Tibial nerve (tissue), 4 donors: Measurements from ENCODE around the gene TNS3. TPM values are rescaled to one million over a fixed set of nuclear protein-coding genes. Genes with fewer than 3 reads are reported as not detected.

ENCODE experiments used
- DNase-seq, 2 donors: peaks; one replicate each; pipeline ENCODE4 v3.0.0-alpha.2; 2019; ENCODE audit warnings: low spot score in 2 of 2
- H3K27ac ChIP-seq, 4 donors: fragments of 200-600 bp; sonication (generic) in 3 of 4; one replicate each; pipeline ENCODE4 v1.5.1; 2017 to 2019; ENCODE audit warnings: mild to moderate bottlenecking in 1 of 4
- H3K27me3 ChIP-seq, 2 donors: fragments of 200-600 bp; sonication (generic) in 1 of 2; one replicate each; pipeline versions ENCODE4 v1.5.1 to v1.6.0; 2017 to 2019
- H3K36me3 ChIP-seq, 3 donors: fragments of 200-600 bp; sonication (generic); one replicate each; pipeline ENCODE4 v1.5.1; 2018 to 2019
- H3K4me1 ChIP-seq, 4 donors: fragments of 200-600 bp; sonication (generic) in 3 of 4; one replicate each; pipeline ENCODE4 v1.5.1; 2017 to 2019
- H3K4me3 ChIP-seq, 4 donors: fragments of 200-600 bp; sonication (generic) in 3 of 4; one replicate each; pipeline ENCODE4 v1.5.1; 2017 to 2019; ENCODE audit warnings: mild to moderate bottlenecking in 1 of 4, moderate library complexity in 1 of 4
- H3K9me3 ChIP-seq, 4 donors: fragments of 200-600 bp; sonication (generic) in 3 of 4; one replicate each; pipeline ENCODE4 v1.5.1; 2017 to 2019
- CTCF ChIP-seq, 5 experiments: fragments of 200-600 bp in 3 of 5; fragments of 450-650 bp in 2 of 5; sonication (generic) in 3 of 5; IDR thresholded peaks; one replicate each; pipeline ENCODE4 v1.5.1; 2016 to 2019; ENCODE audit warnings: antibody characterized with exemption in 5 of 5, mild to moderate bottlenecking in 3 of 5, moderate library complexity in 2 of 5
- EP300 ChIP-seq, 2 donors: sonication (generic); formaldehyde crosslinking; IDR thresholded peaks; one replicate each; pipeline ENCODE4 v1.6.1; 2017; ENCODE audit warnings: antibody characterized with exemption in 2 of 2, mild to moderate bottlenecking in 1 of 2
- POLR2A ChIP-seq, 2 donors: fragments of 450-650 bp; IDR thresholded peaks; one replicate each; pipeline ENCODE4 v1.6.1; 2017; ENCODE audit warnings: antibody characterized with exemption in 2 of 2, mild to moderate bottlenecking in 2 of 2, moderate library complexity in 2 of 2
- WGBS, 2 donors: methylation state at CpG; one replicate each; pipeline ENCODE4 v1.1.5; 2018; 5-methylcytosine and 5-hydroxymethylcytosine counted together
- total RNA-seq, 4 donors: library from RNA; depleted of rRNA; stranded (reverse); fragments of >200 nt; gene quantifications; one replicate each; pipeline ENCODE4 v1.1.0, GENCODE V29; 2016

TNS3 gene
- total RNA-seq, 4 donors from 2014 or later: 118 to 142 (median 133) TPM

- Histone ChIP-seq H3K4me1 (peaks cover 0 to 62% (median 41%) of the 10 kb centered on the region in 4 donors), H3K36me3 (peaks cover 0 to 65% (median 0%) of the 10 kb centered on the region in 3 donors), H3K4me3 (no peak overlapping the region), H3K27ac (peak overlapping the region in 2 of 4 donors; percentile 34 to 92), H3K27me3 (no peaks in the 10 kb centered on the region), H3K9me3 (no peaks in the 10 kb centered on the region)
- TF ChIP-seq POLR2A (IDR thresholded peaks at IDR 0.05) (no peak), EP300 (IDR thresholded peaks at IDR 0.05) (no peak), CTCF (IDR thresholded peaks at IDR 0.05) (no peak)
- 91% methylated on average over 3 of the region's 3 CpGs for WGBS, 2 donors
- no peak for DNase-seq
Observed at GRCh38 chr7:47290466-47290865, 291.4 kb downstream of the TNS3 start.

- H3K4me1 ChIP-seq: peaks cover 0 to 40% (median 20%) of the 10 kb centered on the region in 4 donors
- H3K9me3 ChIP-seq: no peaks in the 10 kb centered on the region
- WGBS, 2 donors: 64 to 79% methylated on average over 6 of the region's 6 CpGs
- H3K4me3 ChIP-seq: no peak overlapping the region
- DNase-seq: no peak
- H3K36me3 ChIP-seq: peaks cover 0 to 73% (median 0%) of the 10 kb centered on the region in 3 donors
- peak overlapping the region in 3 of 4 donors; percentile 31 to 86 (median 78) for H3K27ac ChIP-seq
- no peaks in the 10 kb centered on the region for H3K27me3 ChIP-seq
- TF ChIP-seq EP300 (IDR thresholded peaks at IDR 0.05) (peak in 1 of 2 donors; percentile 39), POLR2A (IDR thresholded peaks at IDR 0.05) (no peak), CTCF (IDR thresholded peaks at IDR 0.05) (no peak)
Observed at GRCh38 chr7:47288060-47288459, 293.9 kb downstream of the TNS3 start.

GRCh38 chr7:47285860-47286491 lies 295.9 kb downstream of the TNS3 start:
- H3K4me3 ChIP-seq: no peak overlapping the region
- WGBS, 2 donors: 32 to 45% methylated on average over 9 of the region's 9 CpGs
- H3K27ac ChIP-seq: peak overlapping the region; percentile 3 to 86 (median 66)
- H3K36me3 ChIP-seq: peaks cover 0 to 80% (median 5%) of the 10 kb centered on the region in 3 donors
- no peaks in the 10 kb centered on the region for H3K27me3 ChIP-seq
- DNase-seq: no peak
- H3K9me3 ChIP-seq: no peaks in the 10 kb centered on the region
- TF ChIP-seq CTCF (IDR thresholded peaks at IDR 0.05): peak in 2 of 5 experiments; percentile 26 to 32
- no peak for TF ChIP-seq POLR2A (IDR thresholded peaks at IDR 0.05)
- TF ChIP-seq EP300 (IDR thresholded peaks at IDR 0.05): peak in 1 of 2 donors; percentile 64
- H3K4me1 ChIP-seq: peaks cover 0 to 22% (median 11%) of the 10 kb centered on the region in 4 donors

- DNase-seq: no peak
- H3K27me3 ChIP-seq: no peaks in the 10 kb centered on the region
- no peaks in the 10 kb centered on the region for H3K9me3 ChIP-seq
- peak overlapping the region in 3 of 4 donors; percentile 53 to 86 (median 78) for H3K27ac ChIP-seq
- no peak overlapping the region for H3K4me3 ChIP-seq
- 91 to 96% methylated on average over 11 of the region's 11 CpGs for WGBS, 2 donors
- no peak for TF ChIP-seq CTCF (IDR thresholded peaks at IDR 0.05)
- TF ChIP-seq EP300 (IDR thresholded peaks at IDR 0.05): no peak
- TF ChIP-seq POLR2A (IDR thresholded peaks at IDR 0.05): no peak
- peaks cover 0 to 80% (median 5%) of the 10 kb centered on the region in 3 donors for H3K36me3 ChIP-seq
- peaks cover 0 to 22% (median 11%) of the 10 kb centered on the region in 4 donors for H3K4me1 ChIP-seq
Observed at GRCh38 chr7:47284691-47285635, 296.9 kb downstream of the TNS3 start.
